Gastroesophageal sphincter (tissue), 3 donors: Measurements from ENCODE around the gene DNAH8.

Experiments
- EP300 ChIP-seq: sonication (generic); formaldehyde crosslinking; IDR thresholded peaks from one replicate; pipeline ENCODE4 v1.6.1; 2017; ENCODE audit warnings: antibody characterized with exemption, mild to moderate bottlenecking
- POLR2A ChIP-seq, 2 donors: fragments of 450-650 bp; IDR thresholded peaks; one replicate each; pipeline ENCODE4 v1.6.1; 2017; ENCODE audit warnings: antibody characterized with exemption in 2 of 2, mild to moderate bottlenecking in 2 of 2, moderate library complexity in 1 of 2
- POLR2AphosphoS5 ChIP-seq: sonication (generic); formaldehyde crosslinking; IDR thresholded peaks from one replicate; pipeline ENCODE4 v1.6.1; 2017; ENCODE audit warnings: antibody characterized with exemption
- TF ChIP-seq, protein P1 (sequence below), 4 experiments: fragments of 200-600 bp in 2 of 4; fragments of 450-650 bp in 2 of 4; sonication (generic) in 1 of 4; IDR thresholded peaks; one replicate each; pipeline ENCODE4 v1.5.1; 2017 to 2019; ENCODE audit warnings: antibody characterized with exemption in 4 of 4, mild to moderate bottlenecking in 2 of 4, moderate library complexity in 2 of 4

GRCh38 chr6:39009476-39009875 lies 294.4 kb downstream of the DNAH8 start:
- TF ChIP-seq, protein P1, sequence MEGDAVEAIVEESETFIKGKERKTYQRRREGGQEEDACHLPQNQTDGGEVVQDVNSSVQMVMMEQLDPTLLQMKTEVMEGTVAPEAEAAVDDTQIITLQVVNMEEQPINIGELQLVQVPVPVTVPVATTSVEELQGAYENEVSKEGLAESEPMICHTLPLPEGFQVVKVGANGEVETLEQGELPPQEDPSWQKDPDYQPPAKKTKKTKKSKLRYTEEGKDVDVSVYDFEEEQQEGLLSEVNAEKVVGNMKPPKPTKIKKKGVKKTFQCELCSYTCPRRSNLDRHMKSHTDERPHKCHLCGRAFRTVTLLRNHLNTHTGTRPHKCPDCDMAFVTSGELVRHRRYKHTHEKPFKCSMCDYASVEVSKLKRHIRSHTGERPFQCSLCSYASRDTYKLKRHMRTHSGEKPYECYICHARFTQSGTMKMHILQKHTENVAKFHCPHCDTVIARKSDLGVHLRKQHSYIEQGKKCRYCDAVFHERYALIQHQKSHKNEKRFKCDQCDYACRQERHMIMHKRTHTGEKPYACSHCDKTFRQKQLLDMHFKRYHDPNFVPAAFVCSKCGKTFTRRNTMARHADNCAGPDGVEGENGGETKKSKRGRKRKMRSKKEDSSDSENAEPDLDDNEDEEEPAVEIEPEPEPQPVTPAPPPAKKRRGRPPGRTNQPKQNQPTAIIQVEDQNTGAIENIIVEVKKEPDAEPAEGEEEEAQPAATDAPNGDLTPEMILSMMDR (IDR thresholded peaks at IDR 0.05), result no peak
- TF ChIP-seq POLR2A (IDR thresholded peaks at IDR 0.05) (no peak), EP300 (no peak), POLR2AphosphoS5 (no peak)
